Measurements from ENCODE around the gene PDLIM1. TPM values are rescaled to one million over a fixed set of nuclear protein-coding genes. Genes with fewer than 3 reads are reported as not detected.
"Not testable (repeated sequence)": the region's sequence is repeated elsewhere in the genome, so short reads cannot be mapped to it uniquely, and the experiment has no call there.

PDLIM1 gene
- total RNA-seq, 4 donors from 2014 or later = 40.7 to 86.8 (median 83.4) TPM

DNA sequence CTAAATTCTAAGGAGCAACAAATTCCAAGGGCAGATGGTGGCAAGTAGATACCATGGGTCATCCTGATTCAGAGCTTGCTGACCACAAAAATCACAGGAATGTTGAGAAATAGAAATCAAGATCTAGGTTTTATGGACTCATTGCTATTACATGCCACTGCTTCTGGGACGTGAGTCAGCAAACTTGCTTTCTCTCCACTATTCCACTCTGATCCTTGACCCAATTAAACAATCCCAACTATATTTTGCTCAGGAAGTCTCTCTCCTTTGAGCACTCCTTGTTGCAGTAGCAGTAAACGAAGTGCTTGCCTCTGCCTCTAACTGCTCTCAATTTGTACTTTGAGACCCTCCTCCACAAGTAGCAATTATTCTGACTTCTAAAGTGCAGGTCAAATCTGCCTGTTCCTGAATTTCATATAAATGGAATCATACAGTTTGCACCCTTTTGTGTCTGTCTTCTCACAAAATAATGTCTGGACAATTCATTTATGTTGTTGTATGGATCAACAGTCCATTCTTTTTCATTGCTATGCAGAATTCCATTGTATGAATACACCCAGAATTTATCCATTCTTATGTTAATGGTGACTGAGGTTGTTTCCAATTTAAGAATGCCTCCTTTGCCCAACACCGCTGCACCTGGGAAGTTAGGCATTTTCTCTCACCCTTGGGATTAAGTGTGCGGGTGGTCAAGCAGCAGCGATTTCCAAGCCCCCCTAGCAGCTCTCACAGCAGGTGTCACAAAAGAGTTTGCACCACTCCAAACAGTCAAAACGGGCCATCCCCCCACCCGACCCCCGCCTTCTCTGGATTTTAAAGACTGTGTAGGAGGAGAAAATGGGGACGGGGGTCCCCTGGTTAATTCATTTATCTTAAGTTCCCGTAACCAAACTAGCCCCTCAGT is 60.8 kb downstream of the PDLIM1 start:
- Histone ChIP-seq H3K9me3 (no peaks in the 10 kb centered on the region), H3K27me3 (no peaks in the 10 kb centered on the region), H3K4me1 (peaks cover 0 to 10% (median 4%) of the 10 kb centered on the region in 4 donors), H3K36me3 (peaks cover 0 to 30% (median 8%) of the 10 kb centered on the region in 4 donors), H3K27ac (replicated peaks in 1 of 4) (no peak overlapping the region), H3K4me3 (peak overlapping the region; percentile 48 to 59 (median 53))
- DNase-seq (ENCODE audit: extremely low spot score) = peak; percentile 39
- 53% methylated on average over 9 of the region's 10 CpGs for WGBS
- no peak for TF ChIP-seq POLR2AphosphoS5 (IDR thresholded peaks at IDR 0.05)
- intact Hi-C loops (cut with DNase I) = no loop called here

DNA sequence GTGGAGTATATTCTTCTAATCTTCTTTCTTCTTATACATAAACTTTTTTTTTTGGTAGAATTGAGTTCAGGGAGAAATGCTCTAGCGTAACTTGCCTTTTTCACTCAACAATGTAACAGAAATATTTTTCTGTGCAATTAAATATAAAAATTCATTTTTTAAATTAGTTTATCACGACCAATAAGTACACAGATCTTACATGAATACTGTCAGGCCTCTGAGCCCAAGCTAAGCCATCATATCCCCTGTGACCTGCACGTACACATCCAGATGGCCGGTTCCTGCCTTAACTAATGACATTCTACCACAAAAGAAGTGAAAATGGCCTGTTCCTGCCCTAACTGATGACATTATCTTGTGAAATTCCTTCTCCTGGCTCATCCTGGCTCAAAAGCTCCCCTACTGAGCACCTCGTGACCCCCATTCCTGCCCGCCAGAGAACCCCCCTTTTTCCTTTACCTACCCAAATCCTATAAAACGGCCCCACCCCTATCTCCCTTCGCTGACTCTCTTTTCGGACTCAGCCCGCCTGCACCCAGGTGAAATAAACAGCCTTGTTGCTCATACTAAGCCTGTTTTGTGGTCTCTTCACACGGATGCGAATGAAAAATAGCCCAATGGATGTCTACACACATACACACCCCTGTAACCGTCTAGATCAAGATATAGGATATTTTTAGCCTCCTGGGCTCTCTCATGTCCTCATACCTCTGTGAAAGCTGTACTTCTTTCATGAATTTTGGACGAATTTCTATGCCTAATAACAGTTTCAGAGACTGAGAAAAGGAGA is 61.7 kb downstream of the PDLIM1 start:
- 84% methylated on average over 14 of the region's 14 CpGs for WGBS
- peaks cover 0 to 22% (median 4%) of the 10 kb centered on the region in 4 donors for H3K36me3 ChIP-seq
- intact Hi-C loops (cut with DNase I) = not testable (repeated sequence)

DNA sequence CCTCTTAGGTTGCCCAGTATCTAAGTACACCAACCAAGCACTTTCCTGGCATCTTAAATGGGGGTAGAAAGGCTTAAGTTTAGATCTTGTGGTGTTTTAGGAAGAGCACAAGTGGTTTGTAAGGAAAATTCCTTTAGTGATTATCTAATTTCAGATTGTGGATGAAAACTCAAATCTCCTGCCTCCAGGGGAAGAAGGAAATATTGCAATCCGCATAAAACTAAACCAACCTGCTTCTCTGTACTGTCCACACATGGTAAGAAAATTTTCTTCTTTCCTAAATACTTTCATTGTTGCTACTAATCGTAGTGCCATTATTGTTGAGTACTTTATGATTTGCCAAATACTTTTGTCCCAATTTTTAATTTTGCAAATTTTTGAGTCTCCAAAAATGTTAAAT is 65.7 kb downstream of the PDLIM1 start:
- intact Hi-C loops (cut with DNase I) = no loop called here
- WGBS = 47% methylated on average over 2 of the region's 2 CpGs
- Histone ChIP-seq H3K27me3 (no peaks in the 10 kb centered on the region), H3K36me3 (no peaks in the 10 kb centered on the region), H3K4me1 (peaks cover 0 to under 1% (median under 1%) of the 10 kb centered on the region in 4 donors), H3K27ac (replicated peaks in 1 of 4) (no peak overlapping the region), H3K9me3 (no peaks in the 10 kb centered on the region), H3K4me3 (no peak overlapping the region)
- DNase-seq (ENCODE audit: extremely low spot score) = no peak
- no peak for TF ChIP-seq POLR2A (IDR thresholded peaks at IDR 0.05; ENCODE audit: low read depth)
- no peak for TF ChIP-seq EP300 (IDR thresholded peaks at IDR 0.05)
- no peak for TF ChIP-seq POLR2AphosphoS5 (IDR thresholded peaks at IDR 0.05)
- TF ChIP-seq, protein P1, sequence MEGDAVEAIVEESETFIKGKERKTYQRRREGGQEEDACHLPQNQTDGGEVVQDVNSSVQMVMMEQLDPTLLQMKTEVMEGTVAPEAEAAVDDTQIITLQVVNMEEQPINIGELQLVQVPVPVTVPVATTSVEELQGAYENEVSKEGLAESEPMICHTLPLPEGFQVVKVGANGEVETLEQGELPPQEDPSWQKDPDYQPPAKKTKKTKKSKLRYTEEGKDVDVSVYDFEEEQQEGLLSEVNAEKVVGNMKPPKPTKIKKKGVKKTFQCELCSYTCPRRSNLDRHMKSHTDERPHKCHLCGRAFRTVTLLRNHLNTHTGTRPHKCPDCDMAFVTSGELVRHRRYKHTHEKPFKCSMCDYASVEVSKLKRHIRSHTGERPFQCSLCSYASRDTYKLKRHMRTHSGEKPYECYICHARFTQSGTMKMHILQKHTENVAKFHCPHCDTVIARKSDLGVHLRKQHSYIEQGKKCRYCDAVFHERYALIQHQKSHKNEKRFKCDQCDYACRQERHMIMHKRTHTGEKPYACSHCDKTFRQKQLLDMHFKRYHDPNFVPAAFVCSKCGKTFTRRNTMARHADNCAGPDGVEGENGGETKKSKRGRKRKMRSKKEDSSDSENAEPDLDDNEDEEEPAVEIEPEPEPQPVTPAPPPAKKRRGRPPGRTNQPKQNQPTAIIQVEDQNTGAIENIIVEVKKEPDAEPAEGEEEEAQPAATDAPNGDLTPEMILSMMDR (IDR thresholded peaks at IDR 0.05) = no peak

More for the DNA sequence above, 61.7 kb downstream of the PDLIM1 start:
- not testable (repeated sequence) for H3K9me3 ChIP-seq; H3K27me3 ChIP-seq; DNase-seq (ENCODE audit: extremely low spot score); H3K4me3 ChIP-seq; H3K27ac ChIP-seq (replicated peaks in 1 of 4)
- peaks cover 0 to 10% (median 4%) of the 10 kb centered on the region in 4 donors for H3K4me1 ChIP-seq

DNA sequence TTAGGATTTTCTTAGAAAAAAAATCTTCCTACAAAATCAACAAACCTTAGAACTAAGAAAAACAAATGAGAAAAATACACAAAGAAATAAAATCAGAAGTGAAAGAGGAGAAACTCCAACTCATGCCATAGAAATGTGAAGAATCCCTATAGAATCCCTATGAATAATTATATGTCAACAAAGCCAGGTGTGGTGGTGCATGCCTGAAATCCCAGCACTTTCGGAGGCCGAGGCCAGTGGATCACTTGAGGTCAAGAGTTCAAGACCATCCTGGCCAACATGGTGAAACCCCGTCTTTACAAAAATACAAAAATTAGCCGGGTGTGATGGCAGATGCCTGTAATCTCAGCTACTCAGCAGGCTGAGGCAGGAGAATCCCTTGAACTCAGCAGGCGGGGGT is 69.7 kb downstream of the PDLIM1 start:
- no peaks in the 10 kb centered on the region for H3K4me1 ChIP-seq
- H3K4me3 ChIP-seq = no peak overlapping the region
- H3K27ac ChIP-seq (replicated peaks in 1 of 4) = no peak overlapping the region
- no peaks in the 10 kb centered on the region for H3K27me3 ChIP-seq
- H3K9me3 ChIP-seq = no peaks in the 10 kb centered on the region
- no peaks in the 10 kb centered on the region for H3K36me3 ChIP-seq
- TF ChIP-seq, protein P1 (IDR thresholded peaks at IDR 0.05) = no peak
- TF ChIP-seq POLR2AphosphoS5 (IDR thresholded peaks at IDR 0.05) = no peak
- no peak for TF ChIP-seq POLR2A (IDR thresholded peaks at IDR 0.05; ENCODE audit: low read depth)
- TF ChIP-seq EP300 (IDR thresholded peaks at IDR 0.05) = no peak
- no peak for DNase-seq (ENCODE audit: extremely low spot score)
- intact Hi-C loops (cut with DNase I) = no loop called here
- 75% methylated on average over 5 of the region's 5 CpGs for WGBS

DNA sequence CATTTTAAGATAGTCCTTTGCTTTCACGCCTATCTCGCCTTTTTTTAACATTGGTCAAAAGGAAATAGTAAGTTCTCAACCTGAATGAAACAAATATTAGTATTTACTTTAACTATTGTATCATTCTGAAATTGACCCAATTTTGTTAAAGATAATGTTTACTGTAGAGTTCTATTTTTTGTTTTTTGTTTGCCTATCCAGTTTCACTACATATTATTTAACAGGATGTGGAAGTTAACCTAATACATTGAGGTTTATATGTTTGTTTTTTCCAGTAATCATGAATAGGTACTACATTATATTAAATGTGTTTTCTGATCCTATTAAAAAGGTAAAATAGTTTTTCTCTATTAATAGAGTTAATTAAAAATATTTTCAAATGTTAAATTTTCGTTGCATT is 70.3 kb downstream of the PDLIM1 start:
- WGBS = 84% methylated on average over 3 of the region's 3 CpGs
- no peak for DNase-seq (ENCODE audit: extremely low spot score)
- Histone ChIP-seq H3K27me3 (no peaks in the 10 kb centered on the region), H3K27ac (replicated peaks in 1 of 4) (no peak overlapping the region), H3K9me3 (no peaks in the 10 kb centered on the region), H3K4me3 (no peak overlapping the region), H3K4me1 (no peaks in the 10 kb centered on the region), H3K36me3 (no peaks in the 10 kb centered on the region)
- TF ChIP-seq, protein P1 (IDR thresholded peaks at IDR 0.05) = no peak
- no peak for TF ChIP-seq EP300 (IDR thresholded peaks at IDR 0.05)
- TF ChIP-seq POLR2A (IDR thresholded peaks at IDR 0.05; ENCODE audit: low read depth) = no peak
- TF ChIP-seq POLR2AphosphoS5 (IDR thresholded peaks at IDR 0.05) = no peak
- intact Hi-C loops (cut with DNase I) = no loop called here

All from esophagus muscularis mucosa (tissue), 4 donors.